Nephron progenitor cell (in vitro differentiated cells): ENCODE measurements around the gene MAPK8.

Source experiments
- DNase-seq: peaks from one replicate; pipeline ENCODE4 v3.0.0; 2021
- H3K27ac Mint-ChIP-seq: 2 replicates; pipeline ENCODE4 v1.8.0; 2021; ENCODE audit warnings: mild to moderate bottlenecking, moderate library complexity, mixed read lengths
- H3K27me3 Mint-ChIP-seq: 2 replicates; pipeline ENCODE4 v1.8.0; 2021; ENCODE audit warnings: mild to moderate bottlenecking, low read depth, mixed read lengths; ENCODE audit not compliant: poor library complexity
- H3K36me3 Mint-ChIP-seq: 2 replicates; pipeline ENCODE4 v1.8.0; 2021; ENCODE audit warnings: low read depth, mixed read lengths
- H3K4me1 Mint-ChIP-seq: 2 replicates; pipeline ENCODE4 v1.8.0; 2021; ENCODE audit warnings: mixed read lengths
- H3K4me3 Mint-ChIP-seq: 2 replicates; pipeline ENCODE4 v1.8.0; 2021; ENCODE audit warnings: mild to moderate bottlenecking, moderate library complexity, mixed read lengths
- H3K9me3 Mint-ChIP-seq: 2 replicates; pipeline ENCODE4 v1.8.0; 2021; ENCODE audit warnings: mild to moderate bottlenecking, moderate library complexity, mixed read lengths
- TF ChIP-seq, protein P1 (sequence below): fragments of 200-600 bp; sonication (generic); IDR thresholded peaks from 2 replicates; pipeline ENCODE4 v1.5.0; 2021; ENCODE audit warnings: antibody characterized with exemption

Gene MAPK8

DNA sequence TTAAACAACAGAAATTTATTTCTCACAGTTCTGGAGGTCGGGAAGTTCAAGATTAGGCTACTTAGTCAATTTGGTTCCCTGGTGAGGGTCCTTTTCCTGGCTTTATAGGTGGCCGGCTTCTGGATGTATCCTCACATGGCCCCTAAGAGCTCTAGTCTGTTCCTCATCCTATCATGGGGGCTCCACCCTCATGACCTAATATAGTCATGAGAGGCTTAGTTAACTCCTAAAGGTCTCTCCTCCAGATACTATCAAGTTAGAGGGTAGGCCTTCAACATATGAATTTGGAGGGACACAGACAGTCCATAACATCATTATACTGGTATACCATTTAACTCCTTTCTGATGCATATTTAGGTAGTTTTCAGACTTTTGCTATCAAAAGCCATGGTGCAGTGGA lies 7.6 kb downstream of the MAPK8 start:
- H3K27me3 Mint-ChIP-seq = no peaks in the 10 kb centered on the region
- H3K4me1 Mint-ChIP-seq = peaks cover 9% of the 10 kb centered on the region
- peaks cover 47% of the 10 kb centered on the region for H3K36me3 Mint-ChIP-seq
- no peak for DNase-seq
- TF ChIP-seq, protein P1, sequence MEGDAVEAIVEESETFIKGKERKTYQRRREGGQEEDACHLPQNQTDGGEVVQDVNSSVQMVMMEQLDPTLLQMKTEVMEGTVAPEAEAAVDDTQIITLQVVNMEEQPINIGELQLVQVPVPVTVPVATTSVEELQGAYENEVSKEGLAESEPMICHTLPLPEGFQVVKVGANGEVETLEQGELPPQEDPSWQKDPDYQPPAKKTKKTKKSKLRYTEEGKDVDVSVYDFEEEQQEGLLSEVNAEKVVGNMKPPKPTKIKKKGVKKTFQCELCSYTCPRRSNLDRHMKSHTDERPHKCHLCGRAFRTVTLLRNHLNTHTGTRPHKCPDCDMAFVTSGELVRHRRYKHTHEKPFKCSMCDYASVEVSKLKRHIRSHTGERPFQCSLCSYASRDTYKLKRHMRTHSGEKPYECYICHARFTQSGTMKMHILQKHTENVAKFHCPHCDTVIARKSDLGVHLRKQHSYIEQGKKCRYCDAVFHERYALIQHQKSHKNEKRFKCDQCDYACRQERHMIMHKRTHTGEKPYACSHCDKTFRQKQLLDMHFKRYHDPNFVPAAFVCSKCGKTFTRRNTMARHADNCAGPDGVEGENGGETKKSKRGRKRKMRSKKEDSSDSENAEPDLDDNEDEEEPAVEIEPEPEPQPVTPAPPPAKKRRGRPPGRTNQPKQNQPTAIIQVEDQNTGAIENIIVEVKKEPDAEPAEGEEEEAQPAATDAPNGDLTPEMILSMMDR = no peak
- peaks cover 3% of the 10 kb centered on the region for H3K9me3 Mint-ChIP-seq
- no peak overlapping the region for H3K4me3 Mint-ChIP-seq
- no peak overlapping the region for H3K27ac Mint-ChIP-seq

DNA sequence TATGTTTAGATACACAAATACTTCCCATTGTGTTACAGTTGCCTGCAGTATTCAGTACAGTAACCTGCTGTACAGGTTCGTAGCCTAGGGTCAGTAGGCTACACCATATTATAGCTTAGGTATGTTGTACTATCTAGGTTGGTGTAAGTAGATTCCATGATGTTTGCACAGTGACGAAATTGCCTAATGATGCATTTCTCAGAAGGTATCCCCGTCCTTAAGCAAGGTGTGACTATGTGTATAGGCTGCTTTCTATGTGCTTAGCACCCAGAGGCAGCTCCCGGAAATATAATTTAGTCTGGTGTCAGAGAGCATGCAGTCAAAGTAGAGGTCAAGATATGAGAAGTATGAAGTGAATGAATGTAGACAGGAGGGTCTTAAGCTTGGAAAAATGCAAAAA lies 9.8 kb downstream of the MAPK8 start:
- no peaks in the 10 kb centered on the region for H3K27me3 Mint-ChIP-seq

DNA sequence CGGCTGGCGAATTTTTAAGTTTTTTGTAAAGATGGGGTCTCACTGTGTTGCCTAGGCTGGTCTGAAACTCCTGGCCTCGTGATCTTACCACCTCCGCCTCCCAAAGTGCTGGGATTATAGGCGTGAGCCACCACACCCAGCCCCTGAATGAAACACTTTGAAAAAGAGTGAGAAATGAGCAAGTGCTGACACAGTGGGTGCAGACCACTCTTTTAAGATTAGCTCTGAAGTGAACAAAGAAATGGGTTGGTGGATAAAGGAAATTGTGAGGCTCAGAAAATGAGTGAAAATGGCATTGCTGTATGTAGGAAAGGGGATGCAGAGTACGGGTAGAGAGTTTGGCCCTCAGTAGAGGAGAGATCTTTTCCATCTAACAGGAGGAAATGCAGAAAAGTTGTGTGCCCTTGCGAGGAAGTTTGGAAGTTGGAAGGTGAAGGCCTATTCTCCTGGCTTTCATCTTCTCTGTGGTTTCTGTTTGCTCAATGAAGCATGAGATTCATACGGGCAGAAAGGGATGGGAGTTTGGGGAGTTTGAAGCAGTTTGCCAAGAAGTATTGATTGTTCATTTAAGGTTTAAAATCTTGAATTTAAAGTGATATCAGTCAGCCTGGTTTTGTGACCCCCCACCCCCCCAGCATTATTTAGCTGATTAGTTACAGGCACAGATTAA lies 11.0 kb downstream of the MAPK8 start:
- H3K4me1 Mint-ChIP-seq = no peaks in the 10 kb centered on the region

More for the DNA sequence above, 9.8 kb downstream of the MAPK8 start:
- no peaks in the 10 kb centered on the region for H3K4me1 Mint-ChIP-seq
- no peak overlapping the region for H3K27ac Mint-ChIP-seq
- no peak overlapping the region for H3K4me3 Mint-ChIP-seq
- DNase-seq = no peak
- H3K9me3 Mint-ChIP-seq = peaks cover 3% of the 10 kb centered on the region
- H3K36me3 Mint-ChIP-seq = peaks cover 41% of the 10 kb centered on the region
- TF ChIP-seq, protein P1 = no peak

DNA sequence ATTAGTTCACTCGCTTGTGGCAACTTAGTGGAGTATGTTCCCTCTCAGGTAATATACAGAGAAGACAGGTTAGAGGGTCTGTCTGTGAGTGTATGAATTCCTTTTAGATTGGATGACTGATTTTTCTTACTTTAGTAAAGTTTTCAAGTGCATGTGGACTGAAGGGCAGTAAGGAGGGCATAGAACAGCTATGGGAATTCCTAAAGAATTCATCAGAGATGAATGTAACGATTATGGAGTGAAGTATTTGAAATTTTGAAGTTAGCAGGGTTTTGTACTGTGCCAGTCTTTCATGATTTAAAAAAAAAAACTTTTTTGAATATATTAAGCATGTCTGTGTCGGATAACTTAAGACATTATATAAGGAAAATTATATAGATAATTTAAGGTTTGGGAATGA lies 15.5 kb downstream of the MAPK8 start:
- no peak for DNase-seq
- no peaks in the 10 kb centered on the region for H3K27me3 Mint-ChIP-seq
- H3K36me3 Mint-ChIP-seq = peaks cover 50% of the 10 kb centered on the region
- H3K4me3 Mint-ChIP-seq = no peak overlapping the region
- no peaks in the 10 kb centered on the region for H3K4me1 Mint-ChIP-seq
- TF ChIP-seq, protein P1 = no peak
- H3K9me3 Mint-ChIP-seq = peaks cover 5% of the 10 kb centered on the region
- H3K27ac Mint-ChIP-seq = no peak overlapping the region

More for the DNA sequence above, 11.0 kb downstream of the MAPK8 start:
- no peaks in the 10 kb centered on the region for H3K27me3 Mint-ChIP-seq
- TF ChIP-seq, protein P1 = no peak
- peaks cover 3% of the 10 kb centered on the region for H3K9me3 Mint-ChIP-seq
- no peak overlapping the region for H3K4me3 Mint-ChIP-seq
- H3K36me3 Mint-ChIP-seq = peaks cover 36% of the 10 kb centered on the region
- H3K27ac Mint-ChIP-seq = no peak overlapping the region
- DNase-seq = no peak

DNA sequence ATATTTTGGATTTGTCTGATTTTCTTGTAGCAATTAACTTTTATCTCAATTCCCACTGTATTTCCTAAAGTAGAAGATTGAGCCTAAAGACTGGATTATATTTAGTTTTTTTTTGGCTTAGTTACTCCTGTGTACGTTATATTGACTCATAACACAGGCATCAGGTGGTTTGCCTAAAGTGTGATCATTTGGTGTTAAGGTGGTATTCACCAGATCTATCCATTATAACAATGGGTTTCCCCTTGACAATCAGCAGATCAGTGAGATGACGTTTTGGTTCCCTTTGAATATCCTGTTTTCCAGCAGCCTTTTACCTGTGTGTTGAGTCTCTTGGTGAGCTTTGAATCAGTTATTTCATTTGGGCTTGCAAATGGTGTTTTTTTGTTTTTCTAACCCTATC lies 18.1 kb downstream of the MAPK8 start:
- no peak overlapping the region for H3K4me3 Mint-ChIP-seq
- H3K9me3 Mint-ChIP-seq = peaks cover 25% of the 10 kb centered on the region
- TF ChIP-seq, protein P1 = no peak
- H3K27me3 Mint-ChIP-seq = peaks cover 3% of the 10 kb centered on the region
- H3K36me3 Mint-ChIP-seq = peaks cover 71% of the 10 kb centered on the region
- H3K4me1 Mint-ChIP-seq = no peaks in the 10 kb centered on the region
- no peak for DNase-seq
- no peak overlapping the region for H3K27ac Mint-ChIP-seq

DNA sequence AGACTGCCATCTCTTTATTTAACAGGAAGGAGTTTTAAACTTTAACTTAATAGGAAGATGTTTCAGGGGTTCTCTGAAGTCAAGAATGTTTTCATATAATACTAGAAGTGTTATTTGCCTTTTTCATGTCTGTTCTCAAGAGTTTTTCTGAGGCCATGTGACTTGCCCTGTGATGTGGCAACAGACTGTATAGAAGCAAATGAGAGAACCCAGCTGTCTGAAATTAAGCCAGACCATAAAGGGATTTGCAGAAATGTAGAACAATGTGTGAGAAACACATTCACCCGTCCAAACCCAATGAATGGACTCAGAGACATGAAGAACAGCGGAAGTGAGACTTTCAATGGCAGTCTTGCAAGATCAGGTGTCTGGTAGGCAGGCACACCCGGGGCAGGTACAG lies 23.8 kb downstream of the MAPK8 start:
- peaks cover 61% of the 10 kb centered on the region for H3K9me3 Mint-ChIP-seq
- no peak overlapping the region for H3K27ac Mint-ChIP-seq
- no peak overlapping the region for H3K4me3 Mint-ChIP-seq
- DNase-seq = no peak
- peaks cover 10% of the 10 kb centered on the region for H3K4me1 Mint-ChIP-seq
- peaks cover 7% of the 10 kb centered on the region for H3K27me3 Mint-ChIP-seq
- TF ChIP-seq, protein P1 = no peak
- peaks cover 98% of the 10 kb centered on the region for H3K36me3 Mint-ChIP-seq
